ENCODE results near the gene ANGPTL2. TPM values are rescaled to one million over a fixed set of nuclear protein-coding genes. Genes with fewer than 3 reads are reported as not detected.

The ANGPTL2 gene
- total RNA-seq, 1 donor from 2014 or later: 39.7 TPM

DNA sequence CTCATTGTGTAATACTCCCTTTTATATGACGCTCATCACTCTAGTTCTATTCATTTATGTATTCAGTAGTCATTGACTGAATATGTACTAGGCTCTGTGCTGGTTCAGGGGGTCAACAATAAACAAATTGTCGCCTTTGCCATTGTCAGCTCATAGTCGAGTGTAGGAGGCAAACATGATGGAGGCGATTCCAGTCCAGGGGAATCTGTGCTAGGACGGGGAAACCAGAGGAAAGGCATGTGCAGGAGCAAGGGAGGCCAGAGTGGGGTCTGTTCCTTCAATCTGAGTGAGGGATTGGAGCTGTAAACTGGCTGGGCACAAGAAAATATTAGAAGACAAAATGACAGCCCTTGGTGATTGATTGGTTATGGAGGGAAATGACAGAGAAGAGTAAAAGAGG is 83.9 kb downstream of the ANGPTL2 start:
- no peak for DNase-seq (ENCODE audit: low spot score)
- Mint-ChIP-seq H3K9me3 (ENCODE audit: low read depth) (no peaks in the 10 kb centered on the region), H3K4me3 (ENCODE audit: unreplicated experiment) (no peak overlapping the region), H3K36me3 (ENCODE audit: low read depth) (no peaks in the 10 kb centered on the region), H3K4me1 (ENCODE audit: low read depth) (peaks cover 26% of the 10 kb centered on the region), H3K27ac (ENCODE audit: unreplicated experiment) (no peak overlapping the region), H3K27me3 (ENCODE audit: low read depth) (no peaks in the 10 kb centered on the region)
- TF ChIP-seq, protein P1, sequence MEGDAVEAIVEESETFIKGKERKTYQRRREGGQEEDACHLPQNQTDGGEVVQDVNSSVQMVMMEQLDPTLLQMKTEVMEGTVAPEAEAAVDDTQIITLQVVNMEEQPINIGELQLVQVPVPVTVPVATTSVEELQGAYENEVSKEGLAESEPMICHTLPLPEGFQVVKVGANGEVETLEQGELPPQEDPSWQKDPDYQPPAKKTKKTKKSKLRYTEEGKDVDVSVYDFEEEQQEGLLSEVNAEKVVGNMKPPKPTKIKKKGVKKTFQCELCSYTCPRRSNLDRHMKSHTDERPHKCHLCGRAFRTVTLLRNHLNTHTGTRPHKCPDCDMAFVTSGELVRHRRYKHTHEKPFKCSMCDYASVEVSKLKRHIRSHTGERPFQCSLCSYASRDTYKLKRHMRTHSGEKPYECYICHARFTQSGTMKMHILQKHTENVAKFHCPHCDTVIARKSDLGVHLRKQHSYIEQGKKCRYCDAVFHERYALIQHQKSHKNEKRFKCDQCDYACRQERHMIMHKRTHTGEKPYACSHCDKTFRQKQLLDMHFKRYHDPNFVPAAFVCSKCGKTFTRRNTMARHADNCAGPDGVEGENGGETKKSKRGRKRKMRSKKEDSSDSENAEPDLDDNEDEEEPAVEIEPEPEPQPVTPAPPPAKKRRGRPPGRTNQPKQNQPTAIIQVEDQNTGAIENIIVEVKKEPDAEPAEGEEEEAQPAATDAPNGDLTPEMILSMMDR (IDR thresholded peaks at IDR 0.05): no peak

Other genes with a start within 250 kb of the ANGPTL2 start
- 6.8 to 9.0 TPM (median 8.1 TPM) in 3 replicates for gene RALGPS1, start 207.9 kb downstream of the ANGPTL2 start, total RNA-seq
- gene GARNL3, start 142.1 kb upstream of the ANGPTL2 start, total RNA-seq: 8.9 to 10.0 TPM (median 8.9 TPM) in 3 replicates

Measured in chondrocyte (in vitro differentiated cells).